Measurements from ENCODE around the gene NSUN2. TPM values are rescaled to one million over a fixed set of nuclear protein-coding genes. Genes with fewer than 3 reads are reported as not detected.

NSUN2 gene
- total and polyA plus RNA-seq, 9 donors = 33.5 to 52.1 (median 39.3) TPM

DNA sequence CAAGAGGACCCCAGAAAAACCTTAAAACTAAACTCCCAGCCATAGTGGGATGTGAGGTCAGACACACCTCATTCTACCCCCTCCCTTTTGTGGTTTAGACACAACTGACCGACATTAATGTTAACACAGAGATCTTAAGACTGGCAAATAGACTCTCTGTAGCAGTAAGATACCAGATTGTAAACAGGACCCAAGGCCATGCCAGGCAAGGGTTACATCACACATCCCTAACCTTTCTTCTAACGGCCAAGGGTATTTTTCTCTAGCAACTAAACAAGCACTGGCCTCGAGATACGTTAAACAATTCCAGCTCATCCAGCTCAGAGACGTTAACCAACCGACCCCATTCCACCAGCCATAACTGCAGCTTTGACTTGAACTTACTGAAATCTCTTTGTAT lies 38.8 kb downstream of the NSUN2 start:
- Histone ChIP-seq H3K9me3 (no peaks in the 10 kb centered on the region), H3K27ac (no peak overlapping the region), H3K4me1 (ENCODE audit: insufficient read depth) (peaks cover 3% of the 10 kb centered on the region), H3K4me3 (no peak overlapping the region), H3K36me3 (no peaks in the 10 kb centered on the region), H3K27me3 (no peaks in the 10 kb centered on the region)
- 52 to 73% (median 62%) methylated on average over 6 of the region's 6 CpGs for WGBS, 3 donors
- TF ChIP-seq, protein P1, sequence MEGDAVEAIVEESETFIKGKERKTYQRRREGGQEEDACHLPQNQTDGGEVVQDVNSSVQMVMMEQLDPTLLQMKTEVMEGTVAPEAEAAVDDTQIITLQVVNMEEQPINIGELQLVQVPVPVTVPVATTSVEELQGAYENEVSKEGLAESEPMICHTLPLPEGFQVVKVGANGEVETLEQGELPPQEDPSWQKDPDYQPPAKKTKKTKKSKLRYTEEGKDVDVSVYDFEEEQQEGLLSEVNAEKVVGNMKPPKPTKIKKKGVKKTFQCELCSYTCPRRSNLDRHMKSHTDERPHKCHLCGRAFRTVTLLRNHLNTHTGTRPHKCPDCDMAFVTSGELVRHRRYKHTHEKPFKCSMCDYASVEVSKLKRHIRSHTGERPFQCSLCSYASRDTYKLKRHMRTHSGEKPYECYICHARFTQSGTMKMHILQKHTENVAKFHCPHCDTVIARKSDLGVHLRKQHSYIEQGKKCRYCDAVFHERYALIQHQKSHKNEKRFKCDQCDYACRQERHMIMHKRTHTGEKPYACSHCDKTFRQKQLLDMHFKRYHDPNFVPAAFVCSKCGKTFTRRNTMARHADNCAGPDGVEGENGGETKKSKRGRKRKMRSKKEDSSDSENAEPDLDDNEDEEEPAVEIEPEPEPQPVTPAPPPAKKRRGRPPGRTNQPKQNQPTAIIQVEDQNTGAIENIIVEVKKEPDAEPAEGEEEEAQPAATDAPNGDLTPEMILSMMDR (IDR thresholded peaks at IDR 0.05) = no peak
- TF ChIP-seq EP300 (IDR thresholded peaks at IDR 0.05) = no peak
- no peak for TF ChIP-seq POLR2A (IDR thresholded peaks at IDR 0.05)
- intact Hi-C loops (cut with DNase I) = no loop called here
- DNase-seq = no peak

DNA sequence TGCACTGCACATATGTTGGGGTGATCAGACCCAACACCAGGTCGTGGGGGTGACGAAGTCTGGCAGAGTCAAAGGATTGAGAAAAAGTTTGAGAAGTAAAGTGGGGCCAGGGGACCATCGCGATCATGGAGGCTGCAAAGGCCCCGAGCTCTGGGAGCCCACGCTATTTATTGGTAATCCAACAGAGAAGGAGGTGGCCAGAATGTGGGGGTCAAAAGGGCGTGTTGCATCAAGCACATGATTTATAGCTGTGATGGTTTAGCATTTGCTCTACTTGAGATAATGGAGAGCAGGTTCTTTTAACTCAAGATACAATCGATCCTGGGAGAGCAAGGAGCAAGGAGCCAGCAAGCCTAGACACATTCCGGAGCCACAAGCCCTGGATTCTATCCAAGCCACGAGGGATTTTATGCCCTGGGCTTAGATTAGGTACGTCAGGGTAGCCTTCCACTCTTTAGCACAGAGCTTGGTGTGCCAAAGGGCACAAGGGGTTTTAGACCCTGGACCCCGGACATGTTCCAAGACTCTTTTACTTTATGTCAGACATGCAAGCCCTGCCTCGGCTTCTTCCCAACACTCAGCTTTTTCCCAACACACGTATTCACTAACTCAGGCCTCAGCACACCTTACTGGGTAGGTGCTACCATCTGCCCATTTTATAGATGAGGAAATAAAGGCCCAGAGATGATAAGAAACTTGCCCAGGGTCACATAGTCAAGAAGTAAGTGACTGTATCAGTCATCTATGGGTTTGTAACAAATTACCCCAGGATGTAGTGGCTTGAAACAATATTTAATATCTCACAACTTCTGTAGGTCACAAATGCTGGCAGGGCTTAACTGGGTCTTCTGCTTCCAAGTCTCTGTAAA lies 39.5 kb downstream of the NSUN2 start:
- TF ChIP-seq EP300 (IDR thresholded peaks at IDR 0.05) (no peak), POLR2A (IDR thresholded peaks at IDR 0.05) (no peak)
- TF ChIP-seq, protein P1 (IDR thresholded peaks at IDR 0.05) = no peak
- Histone ChIP-seq H3K4me1 (ENCODE audit: insufficient read depth) (peaks cover 3% of the 10 kb centered on the region), H3K36me3 (no peaks in the 10 kb centered on the region), H3K4me3 (no peak overlapping the region), H3K27ac (no peak overlapping the region), H3K9me3 (no peaks in the 10 kb centered on the region), H3K27me3 (no peaks in the 10 kb centered on the region)
- intact Hi-C loops (cut with DNase I) = no loop called here
- no peak for DNase-seq
- WGBS, 3 donors = 71 to 82% (median 78%) methylated on average over 14 of the region's 14 CpGs

DNA sequence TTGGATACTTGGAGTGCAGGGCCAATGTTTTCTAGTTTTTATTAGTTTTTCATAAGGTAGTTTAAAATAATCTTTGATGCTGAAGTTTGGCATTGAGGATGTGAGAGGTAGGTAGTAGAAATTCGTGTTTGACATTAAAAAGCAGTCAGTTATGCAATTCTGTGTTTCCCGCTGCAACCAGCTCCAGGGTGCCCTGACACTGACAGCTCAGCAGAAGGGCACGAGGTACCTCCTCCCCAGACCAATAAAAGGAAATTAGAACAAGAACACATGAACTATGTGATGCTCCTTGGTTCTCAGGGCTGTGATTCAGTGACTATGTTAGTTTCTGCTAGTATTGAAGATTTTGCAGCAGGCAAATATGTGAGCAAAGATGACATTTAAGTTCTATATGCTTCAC lies 40.2 kb downstream of the NSUN2 start:
- DNase-seq = no peak
- WGBS, 3 donors = 62 to 70% (median 68%) methylated on average over 3 of the region's 3 CpGs
- no peak overlapping the region for H3K4me3 ChIP-seq
- H3K36me3 ChIP-seq = no peaks in the 10 kb centered on the region
- H3K27ac ChIP-seq = no peak overlapping the region
- H3K9me3 ChIP-seq = no peaks in the 10 kb centered on the region
- intact Hi-C loops (cut with DNase I) = no loop called here
- H3K27me3 ChIP-seq = no peaks in the 10 kb centered on the region
- peaks cover 2% of the 10 kb centered on the region for H3K4me1 ChIP-seq (ENCODE audit: insufficient read depth)
- TF ChIP-seq, protein P1 (IDR thresholded peaks at IDR 0.05) = no peak
- TF ChIP-seq EP300 (IDR thresholded peaks at IDR 0.05) (no peak), POLR2A (IDR thresholded peaks at IDR 0.05) (no peak)

DNA sequence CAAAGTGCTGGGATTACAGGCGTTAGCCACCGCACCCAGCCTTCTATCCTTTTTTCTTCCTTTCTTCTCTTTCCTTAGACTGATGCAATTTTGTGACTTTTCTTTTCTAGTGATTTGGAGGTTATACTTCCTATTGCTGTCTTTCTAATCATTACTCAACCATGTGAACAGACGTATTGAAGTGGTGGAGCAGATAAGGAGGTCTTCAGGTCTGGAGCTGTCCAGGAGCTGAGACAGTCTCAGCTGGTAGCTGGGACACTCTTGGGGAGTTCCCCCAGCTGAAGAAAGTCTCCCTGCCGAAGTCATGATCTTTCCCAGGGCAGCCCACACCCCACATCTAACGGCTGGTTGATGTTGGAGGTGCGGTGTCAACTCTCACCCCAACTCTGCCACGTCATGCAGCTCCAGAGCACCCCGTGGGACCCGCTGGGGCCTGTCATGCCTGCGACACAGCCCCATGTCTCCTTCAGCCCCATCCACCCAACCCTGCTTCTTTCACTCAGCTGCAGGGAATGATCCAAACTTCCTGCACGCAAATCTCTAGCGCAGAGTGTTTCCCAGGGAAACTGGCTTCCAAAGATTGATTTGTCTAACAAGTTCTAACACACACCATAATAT lies 41.1 kb downstream of the NSUN2 start:
- no peak overlapping the region for H3K4me3 ChIP-seq
- no peak overlapping the region for H3K27ac ChIP-seq
- no peak for DNase-seq
- intact Hi-C loops (cut with DNase I) = no loop called here
- TF ChIP-seq EP300 (IDR thresholded peaks at IDR 0.05) (no peak), POLR2A (IDR thresholded peaks at IDR 0.05) (no peak)
- TF ChIP-seq, protein P1 (IDR thresholded peaks at IDR 0.05) = no peak
- no peaks in the 10 kb centered on the region for H3K9me3 ChIP-seq
- H3K27me3 ChIP-seq = no peaks in the 10 kb centered on the region
- H3K4me1 ChIP-seq (ENCODE audit: insufficient read depth) = no peaks in the 10 kb centered on the region
- WGBS, 3 donors = 87 to 94% (median 94%) methylated on average over 12 of the region's 12 CpGs
- no peaks in the 10 kb centered on the region for H3K36me3 ChIP-seq

Data from ovary (tissue), 9 donors.